Neural cell (in vitro differentiated cells): ENCODE data around the gene SLC7A1. TPM values are rescaled to one million over a fixed set of nuclear protein-coding genes. Genes with fewer than 3 reads are reported as not detected.

Experiments
- H2AFZ ChIP-seq: fragments of 200-600, 300-800 bp; sonication (generic), shearing (Covaris generic); 2 replicates; pipeline ENCODE4 v1.6.0; 2014; ENCODE audit warnings: low read depth, mild to moderate bottlenecking, antibody characterized with exemption, low read length, moderate library complexity
- H3F3A ChIP-seq: fragments of 200-600 bp; shearing (Covaris generic); 2 replicates; pipeline ENCODE4 v1.6.1; 2016; ENCODE audit warnings: mild to moderate bottlenecking, moderate library complexity, mixed read lengths, antibody characterized with exemption, low read length; ENCODE audit not compliant: insufficient read depth, poor library complexity, severe bottlenecking
- H3K27ac ChIP-seq: fragments of 200-600, 300-800 bp; sonication (generic), shearing (Covaris generic); 2 replicates; pipeline ENCODE4 v1.5.1; 2014; ENCODE audit warnings: mild to moderate bottlenecking, low read length, moderate library complexity
- H3K27me3 ChIP-seq: fragments of 300-800, 200-600 bp; sonication (generic), shearing (Covaris generic); 2 replicates; pipeline ENCODE4 v1.6.0; 2014; ENCODE audit warnings: mild to moderate bottlenecking, low read depth, low read length, moderate library complexity; ENCODE audit not compliant: insufficient read depth
- H3K36me3 ChIP-seq: fragments of 300-800, 200-600 bp; sonication (generic), shearing (Covaris generic); 2 replicates; pipeline ENCODE4 v1.5.1; 2014; ENCODE audit warnings: mild to moderate bottlenecking, antibody characterized with exemption, low read length, moderate library complexity; ENCODE audit not compliant: insufficient read depth
- H3K4me2 ChIP-seq: fragments of 300-800, 200-600 bp; sonication (generic), shearing (Covaris generic); 2 replicates; pipeline ENCODE4 v1.6.0; 2014; ENCODE audit warnings: mild to moderate bottlenecking, low read length
- H3K4me3 ChIP-seq: fragments of 300-800, 200-600 bp; sonication (generic), shearing (Covaris generic); 2 replicates; pipeline ENCODE4 v1.5.1; 2014; ENCODE audit warnings: mild to moderate bottlenecking, low read length, moderate library complexity
- H3K79me2 ChIP-seq: fragments of 200-600 bp; shearing (Covaris generic); replicated peaks from 2 replicates; pipeline ENCODE4 v1.6.0; 2014; ENCODE audit warnings: mild to moderate bottlenecking, low read length, moderate library complexity; ENCODE audit not compliant: insufficient read depth
- H3K9ac ChIP-seq: fragments of 300-800, 200-600 bp; sonication (generic), shearing (Covaris generic); 2 replicates; pipeline ENCODE4 v1.6.1; 2016; ENCODE audit warnings: mild to moderate bottlenecking, low read length, mixed read lengths
- H3K9me2 ChIP-seq: fragments of 200-600 bp; shearing (Covaris generic); 2 replicates; pipeline ENCODE4 v1.6.1; 2016; ENCODE audit warnings: mild to moderate bottlenecking, low read length, mixed read lengths; ENCODE audit not compliant: insufficient read depth
- H3K9me3 ChIP-seq: fragments of 200-600, 300-800 bp; sonication (generic), shearing (Covaris generic); 2 replicates; pipeline ENCODE4 v1.6.1; 2016; ENCODE audit warnings: mild to moderate bottlenecking, mixed run types, low read length, moderate library complexity, mixed read lengths
- H4K20me1 ChIP-seq: fragments of 200-600 bp; shearing (Covaris generic); 2 replicates; pipeline ENCODE4 v1.6.1; 2016; ENCODE audit warnings: mild to moderate bottlenecking, mixed run types; ENCODE audit not compliant: insufficient read depth
- CTCF ChIP-seq: fragments of 450-650 bp; IDR thresholded peaks from 2 replicates; pipeline ENCODE4 v1.5.1; 2014; ENCODE audit warnings: antibody characterized with exemption, mild to moderate bottlenecking, moderate library complexity; ENCODE audit not compliant: poor library complexity, severe bottlenecking
- EP300 ChIP-seq: fragments of 450-650 bp; conservative IDR thresholded peaks from 2 replicates; pipeline ENCODE4 v1.6.1; 2014; ENCODE audit warnings: antibody characterized with exemption, mild to moderate bottlenecking, moderate library complexity; ENCODE audit not compliant: poor library complexity, severe bottlenecking
- EZH2 ChIP-seq: fragments of 200-600, 300-800 bp; shearing (Covaris generic), sonication (generic); IDR thresholded peaks from 2 replicates; pipeline ENCODE4 v1.6.1; 2014; ENCODE audit warnings: antibody characterized with exemption, low read length, borderline replicate concordance, mild to moderate bottlenecking; ENCODE audit not compliant: insufficient read depth, poor library complexity, severe bottlenecking
- MXI1 ChIP-seq: fragments of 450-650 bp; conservative IDR thresholded peaks from 2 replicates; pipeline ENCODE4 v1.6.1; 2014; ENCODE audit warnings: antibody characterized with exemption, mild to moderate bottlenecking; ENCODE audit not compliant: poor library complexity, severe bottlenecking
- POLR2AphosphoS5 ChIP-seq: IDR thresholded peaks from 2 replicates; pipeline ENCODE4 v1.6.1; 2012
- RAD21 ChIP-seq: fragments of 450-650 bp; conservative IDR thresholded peaks from 2 replicates; pipeline ENCODE4 v1.6.1; 2014; ENCODE audit warnings: antibody characterized with exemption, mild to moderate bottlenecking, moderate library complexity
- REST ChIP-seq: IDR thresholded peaks from 2 replicates; pipeline ENCODE4 v1.6.1; 2012; ENCODE audit warnings: borderline replicate concordance
- SMC3 ChIP-seq: fragments of 450-650 bp; conservative IDR thresholded peaks from 2 replicates; pipeline ENCODE4 v1.6.1; 2014; ENCODE audit warnings: antibody characterized with exemption, mild to moderate bottlenecking, moderate library complexity; ENCODE audit not compliant: poor library complexity
- TAF1 ChIP-seq: IDR thresholded peaks from 2 replicates; pipeline ENCODE4 v1.6.1; 2012; ENCODE audit warnings: low read depth
- polyA plus RNA-seq: library from polyadenylated mRNA; depleted of rRNA; stranded (reverse); fragments of >200 nt; gene quantifications from 2 replicates; pipeline ENCODE4 v1.2.3, GENCODE V29; 2014

SLC7A1 gene
- polyA plus RNA-seq, 1 donor from 2014 or later = 2.6 TPM

GRCh38 chr13:29536853-29537252 is 58.6 kb downstream of the SLC7A1 start:
- no peaks in the 10 kb centered on the region for H3K27me3 ChIP-seq
- H4K20me1 ChIP-seq = no peaks in the 10 kb centered on the region
- H3K36me3 ChIP-seq = peaks cover 4% of the 10 kb centered on the region
- no peaks in the 10 kb centered on the region for H3K79me2 ChIP-seq
- H3F3A ChIP-seq = no peaks in the 10 kb centered on the region
- H3K9me2 ChIP-seq = no peaks in the 10 kb centered on the region
- H2AFZ ChIP-seq = no peak overlapping the region
- no peak overlapping the region for H3K4me2 ChIP-seq
- TF ChIP-seq SMC3 (no peak), RAD21 (no peak), MXI1 (no peak), EP300 (no peak), TAF1 (no peak), REST (no peak), CTCF (no peak), POLR2AphosphoS5 (no peak), EZH2 (no peak)
- no peak overlapping the region for H3K4me3 ChIP-seq
- no peak overlapping the region for H3K9ac ChIP-seq
- H3K9me3 ChIP-seq = no peaks in the 10 kb centered on the region
- no peak overlapping the region for H3K27ac ChIP-seq

GRCh38 chr13:29535663-29536655 is 59.5 kb downstream of the SLC7A1 start:
- no peaks in the 10 kb centered on the region for H3F3A ChIP-seq
- H4K20me1 ChIP-seq = no peaks in the 10 kb centered on the region
- no peaks in the 10 kb centered on the region for H3K27me3 ChIP-seq
- no peak overlapping the region for H3K4me2 ChIP-seq
- H3K4me3 ChIP-seq = no peak overlapping the region
- H3K9me3 ChIP-seq = no peaks in the 10 kb centered on the region
- no peak for TF ChIP-seq TAF1
- TF ChIP-seq SMC3 = no peak
- H3K79me2 ChIP-seq = no peaks in the 10 kb centered on the region
- H2AFZ ChIP-seq = no peak overlapping the region
- H3K9me2 ChIP-seq = no peaks in the 10 kb centered on the region
- peaks cover 4% of the 10 kb centered on the region for H3K36me3 ChIP-seq
- H3K27ac ChIP-seq = no peak overlapping the region
- H3K9ac ChIP-seq = no peak overlapping the region
